ENCODE results near the gene ZNF275. TPM values are rescaled to one million over a fixed set of nuclear protein-coding genes. Genes with fewer than 3 reads are reported as not detected.

Gene ZNF275
- total and polyA plus RNA-seq, 2 of the 8 experiments (the other 6 are each of a cell fraction or from before 2014, with no cell fraction given): 8.2 to 9.1 TPM

DNA sequence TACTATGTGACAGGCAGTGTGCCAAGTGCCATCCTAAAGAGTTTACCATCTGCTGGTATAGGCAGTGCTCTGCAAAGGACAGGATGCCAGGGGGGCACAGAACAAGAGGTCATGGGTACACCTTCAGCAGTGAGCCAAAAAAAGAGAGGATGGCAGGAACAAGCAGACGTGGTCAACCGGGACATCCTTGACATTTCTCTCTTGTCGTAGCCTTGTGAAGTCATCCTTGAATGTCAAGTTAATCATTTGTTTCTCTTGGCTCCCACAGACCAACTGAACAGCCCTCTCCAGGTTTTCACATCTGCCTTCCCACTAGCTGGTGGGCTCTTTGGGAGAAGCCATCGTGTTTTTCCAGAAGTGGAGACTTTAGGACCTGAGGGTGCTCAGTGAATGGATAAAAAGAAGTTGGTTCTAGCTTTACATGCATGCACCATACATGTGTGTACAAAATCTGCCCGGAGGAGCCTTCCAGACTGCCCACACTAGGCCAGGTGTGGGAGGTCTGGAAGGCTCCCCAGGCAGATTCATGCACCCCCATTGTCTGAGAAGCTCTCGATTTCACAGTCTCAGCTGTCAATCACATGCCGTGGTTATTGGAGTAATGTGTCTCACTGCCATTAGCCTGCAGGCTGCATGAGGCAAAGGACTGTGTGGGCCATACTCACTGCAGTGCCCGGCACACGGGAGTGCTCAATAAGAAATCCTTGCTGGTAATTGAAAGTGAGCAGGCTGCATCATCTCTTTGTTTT lies 28.8 kb upstream of the ZNF275 start:
- Histone ChIP-seq H3K4me3 (ENCODE audit: extremely low read depth in 1 of 4, insufficient read depth in 2 of 4, low read depth in 3 of 4, low read length in 4 of 4) (no peak overlapping the region), H2BK15ac (ENCODE audit: low read length) (no peak overlapping the region), H3K79me1 (ENCODE audit: low read depth, low read length) (no peaks in the 10 kb centered on the region), H2AFZ (ENCODE audit: low read length) (no peak overlapping the region), H3K23me2 (ENCODE audit: low read depth, low read length) (no peaks in the 10 kb centered on the region), H3K27ac (ENCODE audit: low read depth, low read length) (no peak overlapping the region), H3K18ac (ENCODE audit: extremely low read depth, low read length) (no peak overlapping the region), H2BK20ac (ENCODE audit: low read length) (no peak overlapping the region), H2BK12ac (ENCODE audit: low read depth, low read length) (no peak overlapping the region), H3K9ac (replicated peaks in 1 of 4; ENCODE audit: extremely low read depth in 1 of 4, low read depth in 3 of 4, low read length in 3 of 4) (no peak overlapping the region), H3K56ac (replicated peaks; ENCODE audit: insufficient read length, low read depth, low read length) (no peak overlapping the region), H3K36me3 (ENCODE audit: control insufficient read depth in 2 of 4, insufficient read depth in 4 of 4, low read length in 3 of 4) (no peaks in the 10 kb centered on the region), H4K20me1 (replicated peaks in 1 of 2; ENCODE audit: control insufficient read depth in 1 of 2, insufficient read depth in 2 of 2, low read length in 2 of 2) (no peaks in the 10 kb centered on the region), H4K5ac (ENCODE audit: insufficient read length, low read depth, low read length) (no peak overlapping the region), H3K14ac (ENCODE audit: insufficient read length) (no peak overlapping the region), H4K91ac (replicated peaks; ENCODE audit: insufficient read length, low read length) (no peak overlapping the region), H3K4ac (replicated peaks; ENCODE audit: insufficient read length, low read depth, low read length) (no peak overlapping the region), H3K9me3 (ENCODE audit: insufficient read depth in 2 of 2, low read depth in 1 of 2, low read length in 1 of 2) (no peaks in the 10 kb centered on the region), H3K23ac (ENCODE audit: insufficient read length) (no peak overlapping the region), H4K8ac (ENCODE audit: extremely low read depth, insufficient read depth, low read length) (no peak overlapping the region), H2BK5ac (ENCODE audit: low read depth, low read length) (no peak overlapping the region), H2BK120ac (replicated peaks; ENCODE audit: low read depth, low read length) (no peak overlapping the region), H3K79me2 (ENCODE audit: control insufficient read depth in 1 of 2, insufficient read depth in 2 of 2, low read length in 2 of 2) (no peaks in the 10 kb centered on the region), H2AK5ac (ENCODE audit: low read depth, low read length) (no peak overlapping the region), H3K4me1 (replicated peaks in 1 of 4; ENCODE audit: control insufficient read depth in 3 of 4, insufficient read depth in 4 of 4, low read length in 3 of 4) (no peaks in the 10 kb centered on the region; a peak in 1 of 7 replicates), H3K4me2 (ENCODE audit: insufficient read depth in 1 of 2, low read depth in 2 of 2, low read length in 2 of 2) (no peak overlapping the region), H3K27me3 (replicated peaks in 1 of 4; ENCODE audit: control insufficient read depth in 3 of 4, extremely low read depth in 1 of 4, insufficient read depth in 3 of 4, low read length in 3 of 4) (no peaks in the 10 kb centered on the region)
- DNase-seq (ENCODE audit: low read depth in 1 of 2, low spot score in 2 of 2) (no peak), FAIRE-seq (no peak)
- 79% methylated on average over 9 of the region's 9 CpGs; no CpG with 5 or more reads in 1 of the 2 experiments for WGBS, 2 experiments (ENCODE audit: extremely low coverage in 1 of 2, insufficient coverage in 1 of 2, insufficient read length in 1 of 2, insufficient replicate concordance in 2 of 2, low coverage in 1 of 2, low lambda C conversion rate in 2 of 2, missing lambda C conversion rate in 1 of 2)
- CTCF ChIA-PET (ENCODE audit: partially characterized antibody): interaction anchor here (0.9 kb wide), 1 partner anchor 19 kb away, joined by 3 read pairs; no protein-coding TSS in a partner anchor
- POLR2A ChIA-PET (ENCODE audit: partially characterized antibody): no interaction called here
- TF ChIP-seq SIN3A (conservative IDR thresholded peaks at IDR 0.05 in 1 of 2, IDR thresholded peaks at IDR 0.05 in 1 of 2; ENCODE audit: low read depth in 1 of 2, low read length in 2 of 2): no peak
- TF ChIP-seq TAF7 (optimal IDR thresholded peaks at IDR 0.05; ENCODE audit: borderline replicate concordance, low read depth, low read length): no peak
- no peak for TF ChIP-seq RAD21 (IDR thresholded peaks at IDR 0.05 in 1 of 2, conservative IDR thresholded peaks at IDR 0.05 in 1 of 2; ENCODE audit: low read depth in 2 of 2, low read length in 2 of 2)

Measured in H1 (cell line).